Transverse colon (tissue), 4 donors: ENCODE results near the gene COL23A1.

Experiments used
- CTCF ChIP-seq, 5 experiments: fragments of 200-600 bp in 3 of 5; fragments of 450-650 bp in 2 of 5; sonication (generic) in 3 of 5; IDR thresholded peaks; 1 replicate in 2 of 5; 2 replicates in 3 of 5; pipeline ENCODE4 v1.5.1; 2016 to 2017; ENCODE audit warnings: antibody characterized with exemption in 5 of 5, inconsistent platforms in 3 of 5, mild to moderate bottlenecking in 2 of 5, moderate library complexity in 1 of 5
- POLR2A ChIP-seq: fragments of 450-650 bp; IDR thresholded peaks from one replicate; pipeline ENCODE4 v1.6.1; 2016; ENCODE audit warnings: antibody characterized with exemption, mild to moderate bottlenecking, moderate library complexity
- POLR2AphosphoS5 ChIP-seq, 3 donors: sonication (generic); formaldehyde crosslinking; IDR thresholded peaks; one replicate each; pipeline ENCODE4 v1.6.1; 2016; ENCODE audit warnings: antibody characterized with exemption in 3 of 3

DNA sequence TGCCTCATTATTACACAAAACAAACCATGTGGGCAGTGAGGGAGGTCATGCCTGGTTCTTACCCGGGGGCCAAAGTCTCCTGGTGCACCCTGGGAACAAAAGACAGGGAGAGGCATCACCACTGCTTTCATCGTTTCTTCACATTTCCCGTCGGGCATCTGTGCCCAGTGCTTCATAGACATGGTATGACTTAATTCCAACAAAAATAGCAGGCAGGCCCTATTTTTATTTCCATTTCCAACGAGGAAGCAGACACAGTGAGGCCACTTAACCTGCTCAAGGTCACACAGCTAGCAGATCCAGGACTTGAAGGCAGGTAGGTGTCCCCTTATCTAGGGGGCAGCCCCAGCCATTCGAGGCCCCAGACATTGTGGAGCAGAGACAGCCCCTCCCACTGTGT is 322.9 kb downstream of the COL23A1 start:
- TF ChIP-seq CTCF (IDR thresholded peaks at IDR 0.05) (no peak), POLR2AphosphoS5 (IDR thresholded peaks at IDR 0.05) (no peak), POLR2A (no peak)
